AG04450 (cell line): ENCODE results near the gene C1QTNF6. TPM values are rescaled to one million over a fixed set of nuclear protein-coding genes. Genes with fewer than 3 reads are reported as not detected.

Experiments used
- CTCF ChIA-PET: fragments of 300-600, 350-600 bp; formaldehyde crosslinking; extraction: SDS; loops from one replicate; lab custom pipeline; 2022; ENCODE audit warnings: antibody characterized with exemption, inconsistent platforms; lab: Charles Lee
- POLR2A ChIA-PET: fragments of 350-600 bp; formaldehyde crosslinking; extraction: SDS; loops from one replicate; lab custom pipeline; 2021; ENCODE audit warnings: antibody characterized with exemption, inconsistent platforms; lab: Yijun Ruan, JAX
- DNase-seq: peaks from one replicate; pipeline ENCODE4 v3.0.0-alpha.2; 2011; ENCODE audit warnings: low read depth, low spot score
- H3K27ac ChIP-seq: one replicate; pipeline ENCODE4 v1.5.1; 2012; ENCODE audit warnings: low read depth, low read length, control low read depth
- H3K27me3 ChIP-seq: one replicate; pipeline ENCODE4 v1.6.0; 2012; ENCODE audit warnings: low read length; ENCODE audit not compliant: control insufficient read depth, insufficient read depth
- H3K4me3 ChIP-seq: 2 replicates; pipeline ENCODE4 v1.5.1; 2011; ENCODE audit warnings: mild to moderate bottlenecking, low read depth, low read length, control low read depth
- H3K9me3 ChIP-seq: 2 replicates; pipeline ENCODE4 v1.5.1; 2012; ENCODE audit warnings: low read length; ENCODE audit not compliant: control insufficient read depth, insufficient read depth
- CTCF ChIP-seq: IDR thresholded peaks from 2 replicates; pipeline ENCODE4 v1.5.1; 2011; ENCODE audit warnings: low read depth, low read length, control low read depth, inconsistent platforms
- polyA plus RNA-seq: library from polyadenylated mRNA; depleted of rRNA; stranded (reverse); fragments of >200 nt; gene quantifications from 2 replicates; pipeline ENCODE4 v1.2.3, GENCODE V29; 2011

C1QTNF6 gene
- polyA plus RNA-seq, 1 experiment: 8.2 TPM

GRCh38 chr22:37208401-37209139 is 20.5 kb upstream of the C1QTNF6 start:
- Histone ChIP-seq H3K4me3 (no peak overlapping the region), H3K9me3 (no peaks in the 10 kb centered on the region; the same call in 1 of the 2 replicates), H3K27ac (no peak overlapping the region), H3K27me3 (peaks cover 25% of the 10 kb centered on the region)
- ChIA-PET POLR2A (no interaction called here), CTCF (interaction anchor here (0.6 to 3.9 kb wide), 2 partner anchors 9 to 1026 kb away, joined by 4 to 23 read pairs; no protein-coding TSS in a partner anchor)
- no peak for DNase-seq
- TF ChIP-seq CTCF: no peak

GRCh38 chr22:37207981-37208380 is 19.9 kb upstream of the C1QTNF6 start:
- H3K27me3 ChIP-seq: peaks cover 21% of the 10 kb centered on the region
- ChIA-PET POLR2A (no interaction called here), CTCF (interaction anchor here (3.9 kb wide), 1 partner anchor 8 kb away, joined by 23 read pairs; no protein-coding TSS in a partner anchor)
- no peak overlapping the region for H3K4me3 ChIP-seq
- H3K9me3 ChIP-seq: no peaks in the 10 kb centered on the region; the same call in 1 of the 2 replicates
- no peak overlapping the region for H3K27ac ChIP-seq
- DNase-seq: no peak
- no peak for TF ChIP-seq CTCF

- H3K27me3 ChIP-seq: peaks cover 18% of the 10 kb centered on the region
- ChIA-PET POLR2A (no interaction called here), CTCF (no interaction called here)
- DNase-seq: no peak
- no peak overlapping the region for H3K4me3 ChIP-seq
- no peak for TF ChIP-seq CTCF
- no peak overlapping the region for H3K27ac ChIP-seq
- no peaks in the 10 kb centered on the region; the same call in 1 of the 2 replicates for H3K9me3 ChIP-seq
Measured at GRCh38 chr22:37206841-37207821, 19.1 kb upstream of the C1QTNF6 start.

GRCh38 chr22:37206118-37206840 is 18.2 kb upstream of the C1QTNF6 start:
- ChIA-PET POLR2A (no interaction called here), CTCF (no interaction called here)
- H3K4me3 ChIP-seq: no peak overlapping the region
- H3K27me3 ChIP-seq: peaks cover 13% of the 10 kb centered on the region
- no peak for DNase-seq
- no peaks in the 10 kb centered on the region; the same call in 1 of the 2 replicates for H3K9me3 ChIP-seq
- TF ChIP-seq CTCF: no peak
- no peak overlapping the region for H3K27ac ChIP-seq
